Activated T-helper 1 cell treated with anti-CD3 and anti-CD28 coated beads, Interleukin-2, amount 50 U/mL, for 16 hours (primary cell): ENCODE measurements around the gene FAM131B.
"Not testable (repeated sequence)": the region's sequence is repeated elsewhere in the genome, so short reads cannot be mapped to it uniquely, and the experiment has no call there.

Experiments used
- DNase-seq, 2 donors: peaks; one replicate each; pipeline ENCODE4 v3.0.0-alpha.2; 2020; ENCODE audit warnings: low read depth in 1 of 2, low spot score in 1 of 2

The FAM131B gene

GRCh38 chr7:143395187-143396149, 33.0 kb upstream of the FAM131B start:
- DNase-seq: no peak

- no peak for DNase-seq
Measured at GRCh38 chr7:143394777-143395176, 32.3 kb upstream of the FAM131B start.

GRCh38 chr7:143394068-143394467, 31.6 kb upstream of the FAM131B start:
- DNase-seq: no peak

- no peak for DNase-seq
Measured at GRCh38 chr7:143393267-143394041, 30.9 kb upstream of the FAM131B start.

- no peak for DNase-seq
Measured at GRCh38 chr7:143392875-143393266, 30.4 kb upstream of the FAM131B start.

- not testable (repeated sequence) for DNase-seq
Measured at GRCh38 chr7:143392427-143392826, 29.9 kb upstream of the FAM131B start.

- DNase-seq: no peak
Measured at GRCh38 chr7:143391462-143392404, 29.2 kb upstream of the FAM131B start.

GRCh38 chr7:143390773-143391317, 28.3 kb upstream of the FAM131B start:
- DNase-seq: no peak

GRCh38 chr7:143390104-143390772, 27.7 kb upstream of the FAM131B start:
- no peak for DNase-seq

GRCh38 chr7:143389316-143390103, 27.0 kb upstream of the FAM131B start:
- DNase-seq: no peak

GRCh38 chr7:143388491-143389101, 26.1 kb upstream of the FAM131B start:
- DNase-seq: no peak

- DNase-seq: no peak
Measured at GRCh38 chr7:143388051-143388450, 25.5 kb upstream of the FAM131B start.

- no peak for DNase-seq
Measured at GRCh38 chr7:143387156-143387975, 24.9 kb upstream of the FAM131B start.

- no peak for DNase-seq
Measured at GRCh38 chr7:143385891-143386781, 23.6 kb upstream of the FAM131B start.

GRCh38 chr7:143384661-143385631, 22.4 kb upstream of the FAM131B start:
- DNase-seq: no peak

- no peak for DNase-seq
Measured at GRCh38 chr7:143384148-143384547, 21.6 kb upstream of the FAM131B start.
